Measurements from ENCODE around the gene SNCG.
"Not testable (repeated sequence)": the region's sequence is repeated elsewhere in the genome, so short reads cannot be mapped to it uniquely, and the experiment has no call there.

Gene SNCG

DNA sequence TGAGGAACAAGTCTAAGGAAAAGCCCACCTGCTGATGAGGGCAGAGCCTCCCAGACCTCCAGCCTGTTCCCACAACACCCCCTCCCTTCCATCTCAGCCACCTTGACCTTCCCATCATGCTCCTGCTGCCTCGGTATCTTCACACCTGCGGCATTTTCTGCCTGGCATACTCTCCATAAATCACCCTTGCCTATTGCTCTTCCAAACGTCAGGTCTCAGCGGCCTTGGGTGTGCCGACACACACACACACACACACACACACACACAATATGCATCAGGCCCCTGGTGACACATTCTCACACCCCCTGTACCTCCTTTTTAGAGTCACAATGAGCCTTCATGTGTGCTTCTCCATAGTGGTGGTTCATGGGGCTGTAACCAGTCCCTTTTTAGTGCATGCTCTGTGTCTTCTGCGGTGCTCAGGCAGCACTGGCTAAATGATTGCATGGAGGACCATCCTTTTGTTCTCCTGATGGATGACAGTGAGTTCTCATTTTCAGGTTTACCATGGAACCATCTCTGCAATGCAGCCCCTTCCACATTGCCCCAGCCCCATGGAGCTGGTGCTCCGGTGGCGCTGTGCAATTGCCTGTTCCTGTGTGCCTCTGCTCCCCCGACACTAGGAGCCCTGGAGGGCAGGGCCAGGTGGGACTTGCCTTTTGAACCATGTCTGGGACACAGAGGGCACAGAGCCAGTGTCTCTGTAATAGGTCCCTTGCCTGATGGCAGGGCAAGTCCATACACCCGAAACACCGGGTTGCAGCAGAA, 14.4 kb downstream of the SNCG start:
- TF ChIP-seq ZFX (IDR thresholded peaks at IDR 0.05; ENCODE audit: borderline replicate concordance), result no peak
- TF ChIP-seq, protein P1, sequence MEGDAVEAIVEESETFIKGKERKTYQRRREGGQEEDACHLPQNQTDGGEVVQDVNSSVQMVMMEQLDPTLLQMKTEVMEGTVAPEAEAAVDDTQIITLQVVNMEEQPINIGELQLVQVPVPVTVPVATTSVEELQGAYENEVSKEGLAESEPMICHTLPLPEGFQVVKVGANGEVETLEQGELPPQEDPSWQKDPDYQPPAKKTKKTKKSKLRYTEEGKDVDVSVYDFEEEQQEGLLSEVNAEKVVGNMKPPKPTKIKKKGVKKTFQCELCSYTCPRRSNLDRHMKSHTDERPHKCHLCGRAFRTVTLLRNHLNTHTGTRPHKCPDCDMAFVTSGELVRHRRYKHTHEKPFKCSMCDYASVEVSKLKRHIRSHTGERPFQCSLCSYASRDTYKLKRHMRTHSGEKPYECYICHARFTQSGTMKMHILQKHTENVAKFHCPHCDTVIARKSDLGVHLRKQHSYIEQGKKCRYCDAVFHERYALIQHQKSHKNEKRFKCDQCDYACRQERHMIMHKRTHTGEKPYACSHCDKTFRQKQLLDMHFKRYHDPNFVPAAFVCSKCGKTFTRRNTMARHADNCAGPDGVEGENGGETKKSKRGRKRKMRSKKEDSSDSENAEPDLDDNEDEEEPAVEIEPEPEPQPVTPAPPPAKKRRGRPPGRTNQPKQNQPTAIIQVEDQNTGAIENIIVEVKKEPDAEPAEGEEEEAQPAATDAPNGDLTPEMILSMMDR (IDR thresholded peaks at IDR 0.05), result no peak
- H3K27ac ChIP-seq, result no peak overlapping the region

DNA sequence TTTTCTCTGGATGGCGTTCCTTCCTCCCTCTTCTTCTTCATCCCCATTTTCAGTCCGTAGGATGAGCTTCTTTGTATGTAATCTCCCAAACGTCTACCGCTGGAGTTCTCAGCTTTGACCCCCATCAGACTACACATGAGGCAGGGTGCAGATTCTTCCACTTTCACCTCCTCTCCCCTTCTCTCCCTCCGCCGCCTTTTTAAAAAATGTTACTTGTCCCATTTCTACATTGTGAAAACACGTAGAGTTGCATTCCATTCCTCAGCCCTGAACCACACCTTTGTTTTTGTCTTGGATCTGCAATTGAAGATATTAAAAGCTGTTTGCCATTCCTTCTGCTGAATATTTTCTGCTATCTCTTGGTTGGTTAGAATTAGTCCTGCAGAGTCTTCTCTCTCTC, 16.1 kb downstream of the SNCG start:
- TF ChIP-seq, protein P1 (IDR thresholded peaks at IDR 0.05), result no peak
- TF ChIP-seq ZFX (IDR thresholded peaks at IDR 0.05; ENCODE audit: borderline replicate concordance), result no peak
- H3K27ac ChIP-seq, result no peak overlapping the region

DNA sequence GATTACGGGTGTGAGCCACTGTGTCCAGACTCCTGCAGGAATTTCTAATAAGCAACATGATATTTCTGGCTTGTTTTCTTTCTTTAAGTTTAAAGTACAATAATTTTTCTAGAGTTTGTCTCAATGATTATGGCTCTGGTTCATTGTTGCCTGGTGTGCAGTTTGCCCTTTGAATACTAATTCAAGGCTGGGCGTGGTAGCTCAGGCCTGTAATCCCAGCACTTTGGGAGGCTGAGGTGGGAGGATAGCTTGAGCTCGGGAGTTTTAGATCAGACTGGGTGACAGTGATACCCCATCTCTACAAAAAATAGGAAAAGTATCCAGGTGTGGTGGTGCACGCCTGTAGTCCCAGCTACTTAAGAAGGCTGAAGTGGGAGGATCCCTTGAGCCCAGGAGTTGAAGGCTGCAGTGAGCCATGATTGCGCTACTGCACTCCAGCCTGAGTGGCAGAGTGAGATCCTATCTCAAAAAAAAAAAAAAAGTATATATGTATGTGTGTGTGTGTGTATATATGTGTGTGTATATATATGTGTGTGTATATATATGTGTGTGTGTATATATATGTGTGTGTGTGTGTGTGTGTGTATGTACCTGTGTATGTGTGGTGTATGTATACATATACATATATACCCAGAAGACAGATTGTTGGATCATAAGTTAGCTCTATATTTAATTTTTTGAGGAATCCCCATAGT, 18.1 kb downstream of the SNCG start:
- TF ChIP-seq ZFX (IDR thresholded peaks at IDR 0.05; ENCODE audit: borderline replicate concordance), result no peak
- TF ChIP-seq, protein P1 (IDR thresholded peaks at IDR 0.05), result no peak
- H3K27ac ChIP-seq, result no peak overlapping the region

DNA sequence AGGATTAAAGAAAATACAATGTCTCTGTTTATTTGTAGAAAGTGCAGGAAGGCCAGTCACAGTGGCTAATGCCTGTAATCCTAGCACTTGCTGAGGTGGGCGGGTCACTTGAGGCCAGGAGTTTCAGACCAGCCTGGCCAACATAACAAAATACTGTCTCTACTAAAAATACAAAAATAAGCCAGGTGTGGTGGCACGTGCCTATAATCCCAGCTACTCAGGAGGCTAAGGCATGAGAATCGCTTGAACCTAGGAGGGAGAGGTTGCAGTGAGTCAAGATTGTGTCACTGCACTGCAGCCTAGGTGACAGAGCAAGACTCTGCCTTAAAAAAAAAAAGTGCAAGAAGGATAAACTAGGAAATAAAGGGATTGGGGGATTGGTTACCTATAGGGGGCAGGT, 20.1 kb downstream of the SNCG start:
- not testable (repeated sequence) for H3K27ac ChIP-seq

DNA sequence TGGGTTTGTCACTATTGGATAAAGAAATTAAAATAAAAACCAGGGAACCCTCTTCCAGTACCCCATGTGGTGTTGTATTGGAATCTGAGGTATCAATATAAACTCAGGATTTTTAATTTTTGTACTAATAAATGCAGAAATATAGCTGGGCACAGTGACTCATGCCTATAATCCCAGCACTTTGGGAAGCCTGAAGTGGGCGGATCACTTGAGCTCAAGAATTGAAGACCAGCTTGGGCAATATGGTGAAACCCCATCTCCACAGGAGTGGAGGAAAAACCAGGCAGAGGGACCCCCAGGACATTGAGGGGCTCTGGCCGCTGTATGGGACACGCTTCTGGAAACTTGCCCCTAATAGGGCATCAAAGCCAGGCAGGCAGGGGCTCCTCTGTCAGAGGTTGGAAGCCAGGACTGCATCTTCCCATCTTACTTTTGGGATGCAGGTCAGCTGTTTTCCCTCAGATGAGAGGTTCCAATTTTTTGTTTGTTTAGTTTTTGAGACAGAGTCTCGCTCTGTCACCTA, 21.0 kb downstream of the SNCG start:
- H3K27ac ChIP-seq, result no peak overlapping the region
- TF ChIP-seq ZFX (IDR thresholded peaks at IDR 0.05; ENCODE audit: borderline replicate concordance), result no peak
- TF ChIP-seq, protein P1 (IDR thresholded peaks at IDR 0.05), result no peak

DNA sequence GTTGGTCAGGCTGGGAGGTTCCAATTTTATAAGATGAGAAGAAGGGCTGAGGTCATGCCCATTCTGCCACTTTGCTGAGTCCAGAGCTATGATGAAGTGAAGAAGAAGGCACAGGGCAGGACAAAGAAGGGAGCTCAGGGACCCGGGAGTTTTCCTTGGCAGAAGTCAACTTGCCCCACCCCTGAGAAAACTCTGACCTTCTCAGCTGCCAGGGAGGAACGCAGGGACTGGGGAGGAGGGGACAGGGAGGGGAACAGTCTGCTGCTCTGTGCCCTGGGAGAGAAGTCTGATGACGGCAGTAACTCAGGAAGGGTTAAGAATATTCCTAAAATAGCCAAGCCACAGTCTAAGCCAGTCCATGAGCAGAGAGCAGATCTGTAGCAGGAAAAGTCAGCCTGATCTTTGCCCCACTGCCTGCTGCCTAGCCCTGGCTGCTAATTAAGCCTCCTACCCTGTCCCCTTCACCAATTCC, 21.6 kb downstream of the SNCG start:
- TF ChIP-seq ZFX (IDR thresholded peaks at IDR 0.05; ENCODE audit: borderline replicate concordance), result no peak
- TF ChIP-seq, protein P1 (IDR thresholded peaks at IDR 0.05), result no peak
- H3K27ac ChIP-seq, result no peak overlapping the region

DNA sequence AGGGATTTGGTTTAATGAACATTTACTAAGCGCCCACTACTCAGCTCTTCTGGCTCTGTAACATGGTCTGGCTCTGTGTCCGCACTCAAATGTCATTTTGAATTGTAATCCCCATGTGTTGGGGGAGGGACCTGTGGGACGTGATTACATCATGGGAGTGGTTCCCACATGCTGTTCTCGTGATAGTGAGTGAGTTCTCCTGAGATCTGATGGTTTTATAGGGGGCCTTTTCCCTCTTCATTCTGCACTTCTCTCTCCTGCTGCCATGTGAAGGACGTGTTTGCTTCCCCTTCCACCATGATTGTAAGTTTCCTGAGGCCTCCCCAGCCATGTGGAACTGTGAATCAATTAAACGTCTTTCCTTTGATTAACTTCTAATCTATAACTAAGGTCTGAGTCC, 22.6 kb downstream of the SNCG start:
- not testable (repeated sequence) for H3K27ac ChIP-seq

DNA sequence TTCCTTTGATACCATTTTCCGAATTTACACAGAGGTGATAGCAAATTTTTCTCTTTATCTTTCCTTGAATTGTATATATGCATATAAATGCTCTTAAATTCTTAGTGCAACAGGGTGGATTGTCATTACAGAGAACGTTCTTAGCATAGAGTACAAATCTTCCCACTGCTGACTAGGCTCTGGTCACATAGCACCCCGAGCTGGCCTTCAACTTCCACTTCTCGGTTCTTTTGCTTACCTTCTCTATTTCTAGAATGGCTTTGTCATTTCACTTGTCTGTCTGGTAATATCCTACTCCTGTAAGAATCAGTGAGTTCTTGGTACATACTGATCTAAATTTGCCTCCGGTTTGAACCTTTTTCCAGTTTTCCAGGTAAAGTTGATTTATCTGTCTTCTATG, 23.3 kb downstream of the SNCG start:
- TF ChIP-seq ZFX (IDR thresholded peaks at IDR 0.05; ENCODE audit: borderline replicate concordance), result no peak
- TF ChIP-seq, protein P1 (IDR thresholded peaks at IDR 0.05), result no peak

DNA sequence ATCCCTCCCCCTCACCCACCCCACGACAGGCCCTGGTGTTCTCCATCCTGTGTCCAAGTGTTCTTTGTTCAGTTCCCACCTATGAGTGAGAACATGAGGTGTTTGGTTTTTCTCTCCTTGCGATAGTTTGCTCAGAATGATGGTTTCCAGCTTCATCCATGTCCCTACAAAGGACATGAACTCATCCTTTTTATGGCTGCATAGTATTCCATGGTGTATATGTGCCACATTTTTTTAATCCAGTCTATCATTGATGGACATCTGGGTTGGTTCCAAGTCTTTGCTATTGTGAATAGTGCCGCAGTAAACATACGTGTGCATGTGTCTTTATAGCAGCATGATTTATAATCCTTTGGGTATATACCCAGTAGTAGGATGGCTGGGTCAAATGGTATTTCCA, 26.1 kb downstream of the SNCG start:
- H3K27ac ChIP-seq, result not testable (repeated sequence)

More for the DNA sequence above, 23.3 kb downstream of the SNCG start:
- no peak overlapping the region for H3K27ac ChIP-seq

All from 22Rv1 (cell line).